Measurements from ENCODE around the gene FES. TPM values are rescaled to one million over a fixed set of nuclear protein-coding genes. Genes with fewer than 3 reads are reported as not detected.

Gene FES
- total RNA-seq, 2 donors from 2014 or later: 54.2 to 86.3 TPM

- ATAC-seq (ENCODE audit: insufficient number of reproducible peaks, low FRiP score, low read depth): no peak
- H3K4me3 ChIP-seq: no peak overlapping the region
- no peak for DNase-seq (ENCODE audit: low spot score)
- H3K36me3 ChIP-seq: peaks cover 79% of the 10 kb centered on the region
- H3K9me3 ChIP-seq: no peaks in the 10 kb centered on the region
- no peaks in the 10 kb centered on the region for H3K27me3 ChIP-seq (replicated peaks; ENCODE audit: insufficient read depth)
- no peak for TF ChIP-seq CTCF (IDR thresholded peaks at IDR 0.05)
- no peak overlapping the region for H3K27ac ChIP-seq
- no peaks in the 10 kb centered on the region for H3K4me1 ChIP-seq (ENCODE audit: control insufficient read depth in 1 of 2, low read depth in 2 of 2)
Observed at GRCh38 chr15:90910441-90911301, 26.4 kb downstream of the FES start.

GRCh38 chr15:90911302-90911623 is 27.0 kb downstream of the FES start:
- no peak for TF ChIP-seq CTCF (IDR thresholded peaks at IDR 0.05)
- ATAC-seq (ENCODE audit: insufficient number of reproducible peaks, low FRiP score, low read depth): no peak
- H3K4me1 ChIP-seq (ENCODE audit: control insufficient read depth in 1 of 2, low read depth in 2 of 2): no peaks in the 10 kb centered on the region
- DNase-seq (ENCODE audit: low spot score): no peak
- H3K9me3 ChIP-seq: no peaks in the 10 kb centered on the region
- H3K36me3 ChIP-seq: peaks cover 79% of the 10 kb centered on the region
- H3K27ac ChIP-seq: no peak overlapping the region
- no peak overlapping the region for H3K4me3 ChIP-seq
- no peaks in the 10 kb centered on the region for H3K27me3 ChIP-seq (replicated peaks; ENCODE audit: insufficient read depth)

- no peak overlapping the region for H3K4me3 ChIP-seq
- DNase-seq (ENCODE audit: low spot score) (no peak), ATAC-seq (ENCODE audit: insufficient number of reproducible peaks, low FRiP score, low read depth) (no peak)
- no peak for TF ChIP-seq CTCF (IDR thresholded peaks at IDR 0.05)
- H3K27me3 ChIP-seq (replicated peaks; ENCODE audit: insufficient read depth): no peaks in the 10 kb centered on the region
- no peak overlapping the region for H3K27ac ChIP-seq
- no peaks in the 10 kb centered on the region for H3K9me3 ChIP-seq
- H3K4me1 ChIP-seq (ENCODE audit: control insufficient read depth in 1 of 2, low read depth in 2 of 2): no peaks in the 10 kb centered on the region
- peaks cover 79% of the 10 kb centered on the region for H3K36me3 ChIP-seq
Observed at GRCh38 chr15:90911906-90912769, 27.8 kb downstream of the FES start.

GRCh38 chr15:90912770-90913075 is 28.4 kb downstream of the FES start:
- ATAC-seq (ENCODE audit: insufficient number of reproducible peaks, low FRiP score, low read depth) (no peak), DNase-seq (ENCODE audit: low spot score) (no peak)
- no peaks in the 10 kb centered on the region for H3K27me3 ChIP-seq (replicated peaks; ENCODE audit: insufficient read depth)
- H3K4me3 ChIP-seq: no peak overlapping the region
- H3K36me3 ChIP-seq: peaks cover 79% of the 10 kb centered on the region
- no peaks in the 10 kb centered on the region for H3K9me3 ChIP-seq
- H3K27ac ChIP-seq: no peak overlapping the region
- no peak for TF ChIP-seq CTCF (IDR thresholded peaks at IDR 0.05)
- H3K4me1 ChIP-seq (ENCODE audit: control insufficient read depth in 1 of 2, low read depth in 2 of 2): no peaks in the 10 kb centered on the region

- no peaks in the 10 kb centered on the region for H3K4me1 ChIP-seq (ENCODE audit: control insufficient read depth in 1 of 2, low read depth in 2 of 2)
- H3K9me3 ChIP-seq: no peaks in the 10 kb centered on the region
- no peak overlapping the region for H3K27ac ChIP-seq
- peaks cover 84% of the 10 kb centered on the region for H3K36me3 ChIP-seq
- H3K4me3 ChIP-seq: no peak overlapping the region
- TF ChIP-seq CTCF (IDR thresholded peaks at IDR 0.05): no peak
- DNase-seq (ENCODE audit: low spot score) (no peak), ATAC-seq (ENCODE audit: insufficient number of reproducible peaks, low FRiP score, low read depth) (no peak)
- H3K27me3 ChIP-seq (replicated peaks; ENCODE audit: insufficient read depth): no peaks in the 10 kb centered on the region
Observed at GRCh38 chr15:90913398-90913944, 29.2 kb downstream of the FES start.

Data from thoracic aorta (tissue), 2 donors.